Measurements from ENCODE around the gene BCL11A. TPM values are rescaled to one million over a fixed set of nuclear protein-coding genes. Genes with fewer than 3 reads are reported as not detected.

The BCL11A gene
- total and polyA plus RNA-seq, 8 donors, result 1.2 to 27.4 (median 16.3) TPM

DNA sequence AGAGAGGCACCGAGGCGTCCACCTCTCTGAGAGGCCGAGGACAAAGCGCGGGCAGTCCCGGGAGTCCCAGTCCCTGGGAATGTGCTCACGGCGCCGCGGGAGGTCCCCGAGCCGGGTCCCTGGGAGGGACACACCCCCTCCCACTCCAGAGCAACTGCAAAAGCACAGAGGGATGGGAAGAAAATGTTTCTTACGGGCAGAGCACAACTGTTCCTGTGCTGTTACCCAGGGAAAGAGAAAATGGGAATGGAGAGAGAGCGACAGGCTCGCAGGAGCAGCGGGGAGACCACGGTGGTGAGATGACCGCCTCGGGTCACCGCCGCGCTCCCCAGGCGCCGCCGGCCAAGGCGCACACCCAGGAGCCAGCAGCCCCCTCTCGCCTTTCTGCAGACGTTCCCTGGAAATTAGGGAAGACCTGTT, 1.2 kb upstream of the BCL11A start:
- H3K4me3 ChIP-seq, result peak overlapping the region; percentile 65 to 90 (median 82)
- 0 to 1% (median 1%) methylated on average over 22 to 28 of the region's 28 CpGs for WGBS, 5 donors
- TF ChIP-seq, protein P1, sequence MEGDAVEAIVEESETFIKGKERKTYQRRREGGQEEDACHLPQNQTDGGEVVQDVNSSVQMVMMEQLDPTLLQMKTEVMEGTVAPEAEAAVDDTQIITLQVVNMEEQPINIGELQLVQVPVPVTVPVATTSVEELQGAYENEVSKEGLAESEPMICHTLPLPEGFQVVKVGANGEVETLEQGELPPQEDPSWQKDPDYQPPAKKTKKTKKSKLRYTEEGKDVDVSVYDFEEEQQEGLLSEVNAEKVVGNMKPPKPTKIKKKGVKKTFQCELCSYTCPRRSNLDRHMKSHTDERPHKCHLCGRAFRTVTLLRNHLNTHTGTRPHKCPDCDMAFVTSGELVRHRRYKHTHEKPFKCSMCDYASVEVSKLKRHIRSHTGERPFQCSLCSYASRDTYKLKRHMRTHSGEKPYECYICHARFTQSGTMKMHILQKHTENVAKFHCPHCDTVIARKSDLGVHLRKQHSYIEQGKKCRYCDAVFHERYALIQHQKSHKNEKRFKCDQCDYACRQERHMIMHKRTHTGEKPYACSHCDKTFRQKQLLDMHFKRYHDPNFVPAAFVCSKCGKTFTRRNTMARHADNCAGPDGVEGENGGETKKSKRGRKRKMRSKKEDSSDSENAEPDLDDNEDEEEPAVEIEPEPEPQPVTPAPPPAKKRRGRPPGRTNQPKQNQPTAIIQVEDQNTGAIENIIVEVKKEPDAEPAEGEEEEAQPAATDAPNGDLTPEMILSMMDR (IDR thresholded peaks at IDR 0.05), result no peak
- TF ChIP-seq POLR2AphosphoS5 (IDR thresholded peaks at IDR 0.05) (no peak), EP300 (IDR thresholded peaks at IDR 0.05) (no peak), POLR2A (IDR thresholded peaks at IDR 0.05) (no peak)
- no peaks in the 10 kb centered on the region for H3K9me3 ChIP-seq
- peak in 1 of 2 donors; percentile 75 for DNase-seq
- H3K36me3 ChIP-seq, result no peaks in the 10 kb centered on the region
- peaks cover 51 to 79% (median 66%) of the 10 kb centered on the region in 4 donors for H3K4me1 ChIP-seq
- peaks cover 6 to 96% (median 66%) of the 10 kb centered on the region in 3 donors for H3K27me3 ChIP-seq
- intact Hi-C loops (cut with DNase I; ENCODE audit: low total_unique reads), result no loop called here
- peak overlapping the region; percentile 61 to 88 (median 68) for H3K27ac ChIP-seq

DNA sequence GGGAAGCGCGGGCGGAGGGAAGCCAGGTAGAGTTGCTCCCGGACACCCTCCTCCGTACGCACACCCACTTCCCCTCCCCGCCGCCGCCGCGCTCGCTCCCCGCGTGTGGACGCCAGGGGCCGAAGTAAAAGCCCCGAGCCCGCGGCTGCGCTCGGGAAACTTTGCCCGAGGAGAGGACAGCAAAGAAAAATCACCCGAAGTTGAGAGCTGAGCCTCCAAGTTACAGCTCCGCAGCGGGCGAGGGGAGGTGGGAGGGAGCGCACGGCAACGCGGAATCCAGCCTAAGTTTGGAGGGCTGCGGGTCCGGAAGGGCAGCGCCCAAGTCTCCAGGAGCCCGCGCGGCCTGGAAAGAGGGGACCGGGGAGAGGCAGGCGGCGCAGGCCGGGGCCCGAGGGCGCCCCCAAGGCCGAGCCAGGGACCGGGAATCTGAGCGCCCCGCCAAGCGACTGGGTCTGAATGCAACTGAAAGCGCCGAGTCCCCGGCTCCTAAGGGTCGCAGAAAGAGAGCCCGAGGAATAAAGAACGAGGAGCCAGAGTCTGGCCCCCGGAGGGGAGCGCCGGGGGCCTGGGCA, 706 bp upstream of the BCL11A start:
- TF ChIP-seq POLR2A (IDR thresholded peaks at IDR 0.05), result no peak
- no peak for TF ChIP-seq POLR2AphosphoS5 (IDR thresholded peaks at IDR 0.05)
- TF ChIP-seq, protein P1 (IDR thresholded peaks at IDR 0.05), result no peak
- no peak for TF ChIP-seq EP300 (IDR thresholded peaks at IDR 0.05)
- H3K4me3 ChIP-seq, result peak overlapping the region; percentile 65 to 90 (median 82)
- intact Hi-C loops (cut with DNase I; ENCODE audit: low total_unique reads), result no loop called here
- WGBS, 5 donors, result 0 to 1% (median 0%) methylated on average over 40 to 56 of the region's 56 CpGs
- peaks cover 6 to 98% (median 71%) of the 10 kb centered on the region in 3 donors for H3K27me3 ChIP-seq
- DNase-seq, result peak in 1 of 2 donors; percentile 85
- H3K9me3 ChIP-seq, result no peaks in the 10 kb centered on the region
- no peaks in the 10 kb centered on the region for H3K36me3 ChIP-seq
- H3K27ac ChIP-seq, result peak overlapping the region; percentile 61 to 88 (median 68)
- H3K4me1 ChIP-seq, result peaks cover 51 to 84% (median 71%) of the 10 kb centered on the region in 4 donors

DNA sequence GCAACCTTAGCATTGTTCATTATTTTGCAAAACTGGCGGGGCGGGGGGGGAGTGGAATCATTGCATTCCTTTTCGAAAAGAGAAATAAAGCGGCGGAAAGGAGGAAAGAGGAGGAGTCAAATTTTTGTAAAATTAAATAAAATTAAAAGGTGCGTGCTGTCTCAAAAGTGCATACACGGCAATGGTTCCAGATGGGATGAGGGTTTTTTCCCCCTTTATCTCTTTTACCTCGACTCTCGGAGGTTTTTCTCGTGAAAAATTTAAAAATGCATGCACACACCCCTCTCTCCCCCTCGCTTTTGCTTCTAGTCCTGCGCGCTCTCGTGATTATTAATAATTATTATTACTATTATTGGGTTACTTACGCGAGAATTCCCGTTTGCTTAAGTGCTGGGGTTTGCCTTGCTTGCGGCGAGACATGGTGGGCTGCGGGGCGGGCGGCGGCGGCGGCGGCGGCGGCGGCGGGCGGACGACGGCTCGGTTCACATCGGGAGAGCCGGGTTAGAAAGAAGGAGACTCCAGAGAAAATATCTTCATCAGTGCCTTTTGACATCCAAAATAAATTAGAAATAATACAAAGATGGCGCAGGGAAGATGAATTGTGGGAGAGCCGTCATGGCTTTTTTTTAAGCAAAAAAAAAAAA, 481 bp downstream of the BCL11A start:
- Histone ChIP-seq H3K4me3 (peak overlapping the region; percentile 65 to 90 (median 82)), H3K27ac (peak overlapping the region; percentile 40 to 88 (median 61)), H3K27me3 (peaks cover 6 to 94% (median 76%) of the 10 kb centered on the region in 3 donors), H3K9me3 (no peaks in the 10 kb centered on the region), H3K36me3 (no peaks in the 10 kb centered on the region), H3K4me1 (peaks cover 51 to 93% (median 79%) of the 10 kb centered on the region in 4 donors)
- intact Hi-C loops (cut with DNase I; ENCODE audit: low total_unique reads), result no loop called here
- TF ChIP-seq POLR2AphosphoS5 (IDR thresholded peaks at IDR 0.05) (no peak), EP300 (IDR thresholded peaks at IDR 0.05) (no peak), POLR2A (IDR thresholded peaks at IDR 0.05) (no peak)
- TF ChIP-seq, protein P1 (IDR thresholded peaks at IDR 0.05), result no peak
- peak in 1 of 2 donors; percentile 49 for DNase-seq
- 1 to 4% (median 1%) methylated on average over 38 of the region's 38 CpGs for WGBS, 5 donors

DNA sequence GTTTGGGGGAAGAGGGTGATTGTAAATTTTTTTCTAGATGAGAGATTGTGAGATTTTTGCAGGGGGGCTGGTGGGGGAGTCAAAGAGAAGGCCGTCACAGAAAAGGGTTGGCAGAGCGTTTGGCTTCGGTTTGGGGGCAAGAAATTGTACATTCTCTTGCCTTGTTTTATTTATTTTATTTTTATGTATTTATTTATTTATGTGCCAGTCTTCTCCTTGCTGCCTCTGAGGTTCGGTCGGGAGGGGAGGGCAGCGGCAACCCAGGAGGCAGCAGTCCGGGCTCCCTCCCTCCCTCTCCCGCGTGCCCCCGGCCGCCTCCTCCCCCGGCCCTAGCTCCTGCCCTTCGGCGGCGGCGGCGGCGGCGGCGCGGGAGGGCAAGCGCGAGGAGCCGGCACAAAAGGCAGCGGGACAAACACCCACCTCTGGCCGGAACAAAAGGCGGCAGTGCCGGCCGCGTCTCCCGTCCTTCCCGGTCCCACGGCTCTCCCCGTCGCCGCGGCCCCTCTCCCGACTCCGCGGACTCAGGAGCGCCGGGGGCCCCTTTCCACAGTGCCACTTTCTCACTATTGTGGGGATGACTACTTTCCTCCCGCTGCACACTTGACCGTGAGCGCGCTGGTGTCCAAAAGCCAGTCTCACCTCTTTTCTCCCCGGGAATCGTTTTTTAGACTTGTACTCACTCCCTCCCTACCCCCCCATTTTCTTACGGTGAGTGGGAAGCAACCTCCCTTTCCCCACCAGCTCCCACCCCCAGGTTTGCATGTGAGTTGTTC, 1.2 kb downstream of the BCL11A start:
- no peaks in the 10 kb centered on the region for H3K9me3 ChIP-seq
- intact Hi-C loops (cut with DNase I; ENCODE audit: low total_unique reads), result no loop called here
- H3K27me3 ChIP-seq, result peaks cover 6 to 87% (median 73%) of the 10 kb centered on the region in 3 donors
- peak in 1 of 2 donors; percentile 78 for DNase-seq
- peaks cover 50 to 90% (median 81%) of the 10 kb centered on the region in 4 donors for H3K4me1 ChIP-seq
- 1 to 2% (median 1%) methylated on average over 37 to 49 of the region's 49 CpGs for WGBS, 5 donors
- no peaks in the 10 kb centered on the region for H3K36me3 ChIP-seq
- H3K4me3 ChIP-seq, result peak overlapping the region; percentile 65 to 90 (median 82)
- H3K27ac ChIP-seq, result peak overlapping the region; percentile 30 to 88 (median 61)
- TF ChIP-seq EP300 (IDR thresholded peaks at IDR 0.05) (no peak), POLR2AphosphoS5 (IDR thresholded peaks at IDR 0.05) (no peak), POLR2A (IDR thresholded peaks at IDR 0.05) (no peak)
- TF ChIP-seq, protein P1 (IDR thresholded peaks at IDR 0.05), result no peak
